ENCODE measurements around the gene STAT4.

Gene STAT4

DNA sequence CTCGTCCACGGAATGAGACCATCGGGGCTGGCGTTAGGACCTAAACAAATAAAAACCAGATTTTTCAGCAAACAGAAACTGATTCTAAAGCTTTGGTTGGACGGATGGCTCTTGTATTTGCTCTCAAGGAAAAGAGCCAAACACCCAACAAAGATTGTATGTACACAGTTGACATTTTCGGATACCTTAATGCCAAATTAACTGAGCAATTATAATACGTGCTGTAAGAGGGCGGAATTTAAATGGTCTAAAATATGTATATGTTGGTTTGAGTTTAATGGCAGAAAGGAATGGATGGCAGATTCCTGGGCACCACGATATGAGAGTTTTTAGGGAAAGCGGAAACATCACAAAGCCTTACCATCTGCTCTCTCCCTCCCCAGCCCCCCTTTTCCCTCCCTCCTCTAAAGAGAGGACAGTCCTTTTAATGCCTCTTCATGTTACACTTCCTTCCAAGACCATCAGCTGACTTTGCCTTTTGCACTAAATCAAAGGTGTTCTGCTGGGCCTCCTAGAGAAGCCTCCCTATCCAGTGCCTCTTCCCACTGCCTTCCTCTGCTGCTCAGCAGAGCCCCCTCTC is 170.1 kb downstream of the STAT4 start (continued):
- TF ChIP-seq, protein P1, sequence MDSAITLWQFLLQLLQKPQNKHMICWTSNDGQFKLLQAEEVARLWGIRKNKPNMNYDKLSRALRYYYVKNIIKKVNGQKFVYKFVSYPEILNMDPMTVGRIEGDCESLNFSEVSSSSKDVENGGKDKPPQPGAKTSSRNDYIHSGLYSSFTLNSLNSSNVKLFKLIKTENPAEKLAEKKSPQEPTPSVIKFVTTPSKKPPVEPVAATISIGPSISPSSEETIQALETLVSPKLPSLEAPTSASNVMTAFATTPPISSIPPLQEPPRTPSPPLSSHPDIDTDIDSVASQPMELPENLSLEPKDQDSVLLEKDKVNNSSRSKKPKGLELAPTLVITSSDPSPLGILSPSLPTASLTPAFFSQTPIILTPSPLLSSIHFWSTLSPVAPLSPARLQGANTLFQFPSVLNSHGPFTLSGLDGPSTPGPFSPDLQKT (IDR thresholded peaks at IDR 0.05; ENCODE audit: borderline replicate concordance, low read depth, low read length): no peak
- no peak for TF ChIP-seq ZNF768 (tag by site-specific recombination; IDR thresholded peaks at IDR 0.05)
- 0 out of 2 replicates have a peak, but pooled peaks have one; percentile 5 for TF ChIP-seq ZNF366 (tag by site-specific recombination; conservative IDR thresholded peaks at IDR 0.05)
- TF ChIP-seq ZNF664 (tag by site-specific recombination; IDR thresholded peaks at IDR 0.05): peak; percentile 90
- TF ChIP-seq ZNF335 (tag by site-specific recombination; conservative IDR thresholded peaks at IDR 0.05): peak; percentile 65

- H3K27ac ChIP-seq (ENCODE audit: extremely low read depth, low read depth, low read length): peak overlapping the region; percentile 86
- ChIA-PET CTCF (interaction anchor here (0.9 to 1.3 kb wide), 2 partner anchors 41 to 129 kb away, joined by 3 read pairs; no protein-coding TSS in a partner anchor), POLR2A (interaction anchor here (0.7 to 1.3 kb wide), 7 partner anchors 33 to 98 kb away, joined by 3 to 9 read pairs (median 3); no protein-coding TSS in a partner anchor)
- peaks cover 16 to 77% of the 10 kb centered on the region in 2 experiments; a peak in 2 of 3 replicates for H3K36me3 ChIP-seq (ENCODE audit: control insufficient read depth in 2 of 2, insufficient read depth in 1 of 2, low read length in 2 of 2)
- H3K4me1 ChIP-seq (ENCODE audit: control insufficient read depth, insufficient read depth, low read length): peaks cover 13% of the 10 kb centered on the region
- H3K9me3 ChIP-seq (ENCODE audit: control insufficient read depth, insufficient read depth, low read depth, low read length): no peaks in the 10 kb centered on the region
- no peak overlapping the region for H3K4me3 ChIP-seq (ENCODE audit: low read depth, low read length)
- TF ChIP-seq ZFHX2 (tag by site-specific recombination; conservative IDR thresholded peaks at IDR 0.05): no peak
- TF ChIP-seq, protein P2, sequence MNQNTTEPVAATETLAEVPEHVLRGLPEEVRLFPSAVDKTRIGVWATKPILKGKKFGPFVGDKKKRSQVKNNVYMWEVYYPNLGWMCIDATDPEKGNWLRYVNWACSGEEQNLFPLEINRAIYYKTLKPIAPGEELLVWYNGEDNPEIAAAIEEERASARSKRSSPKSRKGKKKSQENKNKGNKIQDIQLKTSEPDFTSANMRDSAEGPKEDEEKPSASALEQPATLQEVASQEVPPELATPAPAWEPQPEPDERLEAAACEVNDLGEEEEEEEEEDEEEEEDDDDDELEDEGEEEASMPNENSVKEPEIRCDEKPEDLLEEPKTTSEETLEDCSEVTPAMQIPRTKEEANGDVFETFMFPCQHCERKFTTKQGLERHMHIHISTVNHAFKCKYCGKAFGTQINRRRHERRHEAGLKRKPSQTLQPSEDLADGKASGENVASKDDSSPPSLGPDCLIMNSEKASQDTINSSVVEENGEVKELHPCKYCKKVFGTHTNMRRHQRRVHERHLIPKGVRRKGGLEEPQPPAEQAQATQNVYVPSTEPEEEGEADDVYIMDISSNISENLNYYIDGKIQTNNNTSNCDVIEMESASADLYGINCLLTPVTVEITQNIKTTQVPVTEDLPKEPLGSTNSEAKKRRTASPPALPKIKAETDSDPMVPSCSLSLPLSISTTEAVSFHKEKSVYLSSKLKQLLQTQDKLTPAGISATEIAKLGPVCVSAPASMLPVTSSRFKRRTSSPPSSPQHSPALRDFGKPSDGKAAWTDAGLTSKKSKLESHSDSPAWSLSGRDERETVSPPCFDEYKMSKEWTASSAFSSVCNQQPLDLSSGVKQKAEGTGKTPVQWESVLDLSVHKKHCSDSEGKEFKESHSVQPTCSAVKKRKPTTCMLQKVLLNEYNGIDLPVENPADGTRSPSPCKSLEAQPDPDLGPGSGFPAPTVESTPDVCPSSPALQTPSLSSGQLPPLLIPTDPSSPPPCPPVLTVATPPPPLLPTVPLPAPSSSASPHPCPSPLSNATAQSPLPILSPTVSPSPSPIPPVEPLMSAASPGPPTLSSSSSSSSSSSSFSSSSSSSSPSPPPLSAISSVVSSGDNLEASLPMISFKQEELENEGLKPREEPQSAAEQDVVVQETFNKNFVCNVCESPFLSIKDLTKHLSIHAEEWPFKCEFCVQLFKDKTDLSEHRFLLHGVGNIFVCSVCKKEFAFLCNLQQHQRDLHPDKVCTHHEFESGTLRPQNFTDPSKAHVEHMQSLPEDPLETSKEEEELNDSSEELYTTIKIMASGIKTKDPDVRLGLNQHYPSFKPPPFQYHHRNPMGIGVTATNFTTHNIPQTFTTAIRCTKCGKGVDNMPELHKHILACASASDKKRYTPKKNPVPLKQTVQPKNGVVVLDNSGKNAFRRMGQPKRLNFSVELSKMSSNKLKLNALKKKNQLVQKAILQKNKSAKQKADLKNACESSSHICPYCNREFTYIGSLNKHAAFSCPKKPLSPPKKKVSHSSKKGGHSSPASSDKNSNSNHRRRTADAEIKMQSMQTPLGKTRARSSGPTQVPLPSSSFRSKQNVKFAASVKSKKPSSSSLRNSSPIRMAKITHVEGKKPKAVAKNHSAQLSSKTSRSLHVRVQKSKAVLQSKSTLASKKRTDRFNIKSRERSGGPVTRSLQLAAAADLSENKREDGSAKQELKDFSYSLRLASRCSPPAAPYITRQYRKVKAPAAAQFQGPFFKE (tag by site-specific recombination; IDR thresholded peaks at IDR 0.05; ENCODE audit: borderline replicate concordance): no peak
- TF ChIP-seq ZNF785 (tag by site-specific recombination; IDR thresholded peaks at IDR 0.05): no peak
- 0 out of 2 replicates have a peak, but pooled peaks have one; percentile 31 for TF ChIP-seq OVOL3 (tag by site-specific recombination; IDR thresholded peaks at IDR 0.05)
- peak; percentile 70 for TF ChIP-seq SP7 (tag by site-specific recombination; IDR thresholded peaks at IDR 0.05)
- no peak for TF ChIP-seq ZNF157 (tag by site-specific recombination; IDR thresholded peaks at IDR 0.05)
- TF ChIP-seq ZNF433 (tag by site-specific recombination; IDR thresholded peaks at IDR 0.05; ENCODE audit: low read depth): no peak
- no peak for TF ChIP-seq ZNF660 (tag by site-specific recombination; IDR thresholded peaks at IDR 0.05)
- TF ChIP-seq OSR2 (tag by site-specific recombination; IDR thresholded peaks at IDR 0.05): peak; percentile 91
- TF ChIP-seq, protein P3, sequence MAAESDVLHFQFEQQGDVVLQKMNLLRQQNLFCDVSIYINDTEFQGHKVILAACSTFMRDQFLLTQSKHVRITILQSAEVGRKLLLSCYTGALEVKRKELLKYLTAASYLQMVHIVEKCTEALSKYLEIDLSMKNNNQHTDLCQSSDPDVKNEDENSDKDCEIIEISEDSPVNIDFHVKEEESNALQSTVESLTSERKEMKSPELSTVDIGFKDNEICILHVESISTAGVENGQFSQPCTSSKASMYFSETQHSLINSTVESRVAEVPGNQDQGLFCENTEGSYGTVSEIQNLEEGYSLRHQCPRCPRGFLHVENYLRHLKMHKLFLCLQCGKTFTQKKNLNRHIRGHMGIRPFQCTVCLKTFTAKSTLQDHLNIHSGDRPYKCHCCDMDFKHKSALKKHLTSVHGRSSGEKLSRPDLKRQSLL (tag by site-specific recombination; IDR thresholded peaks at IDR 0.05): 0 out of 2 replicates have a peak, but pooled peaks have one; percentile 31
- TF ChIP-seq TRIM28 (IDR thresholded peaks at IDR 0.05; ENCODE audit: borderline replicate concordance, low read length): peak; percentile 93
- TF ChIP-seq ZBTB10 (tag by site-specific recombination; IDR thresholded peaks at IDR 0.05): no peak
- peak; percentile 91 for TF ChIP-seq ZIC2 (tag by site-specific recombination; IDR thresholded peaks at IDR 0.05)
- TF ChIP-seq, protein P4, sequence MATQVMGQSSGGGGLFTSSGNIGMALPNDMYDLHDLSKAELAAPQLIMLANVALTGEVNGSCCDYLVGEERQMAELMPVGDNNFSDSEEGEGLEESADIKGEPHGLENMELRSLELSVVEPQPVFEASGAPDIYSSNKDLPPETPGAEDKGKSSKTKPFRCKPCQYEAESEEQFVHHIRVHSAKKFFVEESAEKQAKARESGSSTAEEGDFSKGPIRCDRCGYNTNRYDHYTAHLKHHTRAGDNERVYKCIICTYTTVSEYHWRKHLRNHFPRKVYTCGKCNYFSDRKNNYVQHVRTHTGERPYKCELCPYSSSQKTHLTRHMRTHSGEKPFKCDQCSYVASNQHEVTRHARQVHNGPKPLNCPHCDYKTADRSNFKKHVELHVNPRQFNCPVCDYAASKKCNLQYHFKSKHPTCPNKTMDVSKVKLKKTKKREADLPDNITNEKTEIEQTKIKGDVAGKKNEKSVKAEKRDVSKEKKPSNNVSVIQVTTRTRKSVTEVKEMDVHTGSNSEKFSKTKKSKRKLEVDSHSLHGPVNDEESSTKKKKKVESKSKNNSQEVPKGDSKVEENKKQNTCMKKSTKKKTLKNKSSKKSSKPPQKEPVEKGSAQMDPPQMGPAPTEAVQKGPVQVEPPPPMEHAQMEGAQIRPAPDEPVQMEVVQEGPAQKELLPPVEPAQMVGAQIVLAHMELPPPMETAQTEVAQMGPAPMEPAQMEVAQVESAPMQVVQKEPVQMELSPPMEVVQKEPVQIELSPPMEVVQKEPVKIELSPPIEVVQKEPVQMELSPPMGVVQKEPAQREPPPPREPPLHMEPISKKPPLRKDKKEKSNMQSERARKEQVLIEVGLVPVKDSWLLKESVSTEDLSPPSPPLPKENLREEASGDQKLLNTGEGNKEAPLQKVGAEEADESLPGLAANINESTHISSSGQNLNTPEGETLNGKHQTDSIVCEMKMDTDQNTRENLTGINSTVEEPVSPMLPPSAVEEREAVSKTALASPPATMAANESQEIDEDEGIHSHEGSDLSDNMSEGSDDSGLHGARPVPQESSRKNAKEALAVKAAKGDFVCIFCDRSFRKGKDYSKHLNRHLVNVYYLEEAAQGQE (tag by site-specific recombination; IDR thresholded peaks at IDR 0.05): peak; percentile 92
- TF ChIP-seq ZNF184 (tag by site-specific recombination; IDR thresholded peaks at IDR 0.05): no peak; the same call in 1 of the 2 replicates
Measured at GRCh38 chr2:190979906-190980629, 170.7 kb downstream of the STAT4 start.

Measured in HEK293 (cell line).